K562 (cell line): ENCODE measurements around the gene DCAKD. TPM values are rescaled to one million over a fixed set of nuclear protein-coding genes. Genes with fewer than 3 reads are reported as not detected.

Experiments used
- ETV6 ChIP-seq, 3 experiments: fragments of 150-350 bp in 1 of 3; sonication (generic) in 1 of 3; formaldehyde crosslinking in 1 of 3; IDR thresholded peaks; 2 replicates each; pipeline versions ENCODE4 v1.6.1 to v1.8.0; 2014 to 2022; ENCODE audit warnings: borderline replicate concordance in 2 of 3, low read depth in 2 of 3, antibody characterized with exemption in 1 of 3, low read length in 1 of 3, mild to moderate bottlenecking in 1 of 3, missing genetic modification reagents in 1 of 3
- MCM3 ChIP-seq: fragments of 450-650 bp; IDR thresholded peaks from 2 replicates; pipeline ENCODE4 v1.6.1; 2016
- NR1H2 ChIP-seq: sonication (generic); formaldehyde crosslinking; IDR thresholded peaks from 2 replicates; pipeline ENCODE4 v1.4.0; 2020; ENCODE audit warnings: mild to moderate bottlenecking, missing genetic modification reagents
- NUFIP1 ChIP-seq: fragments of 450-650 bp; IDR thresholded peaks from 2 replicates; pipeline ENCODE4 v1.6.1; 2018; ENCODE audit not compliant: partially characterized antibody
- PML ChIP-seq: IDR thresholded peaks from 2 replicates; pipeline ENCODE4 v1.6.1; 2012; ENCODE audit warnings: low read length, inconsistent platforms
- SRSF9 ChIP-seq: fragments of 200-400 bp; formaldehyde crosslinking; IDR thresholded peaks from 2 replicates; pipeline ENCODE4 v1.6.1; 2017; ENCODE audit warnings: low read depth, low read length, borderline replicate concordance
- XRCC4 ChIP-seq: IDR thresholded peaks from one replicate; pipeline ENCODE4 v1.6.1; 2011; ENCODE audit not compliant: insufficient read depth, insufficient read length; ENCODE audit errors: extremely low read depth
- ZC3H8 ChIP-seq: fragments of 450-650 bp; IDR thresholded peaks from 2 replicates; pipeline ENCODE4 v1.6.1; 2017
- ZNF592 ChIP-seq: fragments of 450-650 bp; IDR thresholded peaks from 2 replicates; pipeline ENCODE4 v1.6.1; 2017; ENCODE audit warnings: antibody characterized with exemption, mild to moderate bottlenecking
- polyA plus RNA-seq, 8 experiments: library from polyadenylated mRNA; depleted of rRNA in 4 of 8; stranded (reverse) in 5 of 8; unstranded in 3 of 8; fragments of >200 nt; fragmentation: Nextera tagmentation in 2 of 8; fragmentation: Illumina TruSeq in 1 of 8; extraction: Ambion mirVana in 2 of 8; extraction: Trizol in 1 of 8; gene quantifications; 2 replicates each; pipeline versions ENCODE4 v1.2.1 to v1.2.3, GENCODE V29; 2011 to 2014; ENCODE audit warnings: inconsistent platforms in 1 of 8, missing spikeins in 1 of 8
- total RNA-seq, 7 experiments: library from RNA; depleted of rRNA in 6 of 7; stranded (reverse); fragments of >200 nt in 6 of 7; fragmentation: Illumina TruSeq in 2 of 7; extraction: Trizol in 2 of 7; gene quantifications; 2 replicates each; pipeline versions ENCODE4 v1.2.1 to v1.2.3, GENCODE V29; 2011 to 2021; ENCODE audit warnings: low replicate concordance in 1 of 7

DCAKD gene
- total and polyA plus RNA-seq, 9 of the 15 experiments (the other 6 are each of a cell fraction or from before 2014, with no cell fraction given), result 7.9 to 35.5 (median 21.4) TPM

GRCh38 chr17:45042346-45043120, 8.9 kb downstream of the DCAKD start (continued):
- TF ChIP-seq PML (no peak), SRSF9 (no peak), ZNF592 (no peak), MCM3 (no peak), NR1H2 (CRISPR knock-in tag) (no peak), NUFIP1 (no peak), XRCC4 (no peak), ETV6 (IDR thresholded peaks at IDR 0.05; ENCODE audit: borderline replicate concordance in 1 of 2, low read depth in 2 of 2, low read length in 1 of 2) (no peak), ETV6 (CRISPR knock-in tag; IDR thresholded peaks at IDR 0.05; ENCODE audit: borderline replicate concordance) (no peak), ZC3H8 (no peak)
- TF ChIP-seq, all 486 proteins: peak for 0
